OCI-LY7 (cell line): ENCODE measurements around the gene TECR. TPM values are rescaled to one million over a fixed set of nuclear protein-coding genes. Genes with fewer than 3 reads are reported as not detected.

Experiments used
- BruUV-seq: library from RNA; stranded (reverse); fragments of 400-500 nt; replicated peaks from 2 replicates; lab custom pipeline; 2021; lab: Mats Ljungman, UMichigan
- CTCF ChIA-PET: fragments of 300-600 bp; sonication (Branson Sonifier 250); formaldehyde crosslinking; loops from one replicate; lab custom pipeline; 2022; ENCODE audit warnings: antibody characterized with exemption; ENCODE audit not compliant: unreplicated experiment; lab: Charles Lee
- POLR2A ChIA-PET: fragments of 300-600 bp; sonication (Branson Sonifier 250); formaldehyde crosslinking; loops from one replicate; lab custom pipeline; 2022; ENCODE audit warnings: antibody characterized with exemption; lab: Charles Lee
- DNase-seq: peaks from one replicate; pipeline ENCODE4 v3.0.0-alpha.2; 2015; ENCODE audit warnings: low spot score
- H2AFZ ChIP-seq: fragments of 200-600 bp; sonication (generic), shearing (Covaris generic); 2 replicates; pipeline ENCODE4 v1.6.1; 2014; ENCODE audit warnings: mild to moderate bottlenecking, antibody characterized with exemption, low read length, moderate library complexity
- H3K27ac ChIP-seq: fragments of 200-600 bp; sonication (generic); 2 replicates; pipeline ENCODE4 v1.5.1; 2014; ENCODE audit warnings: mixed run types, low read depth, mild to moderate bottlenecking, moderate library complexity, low read length, inconsistent platforms; ENCODE audit not compliant: poor library complexity, severe bottlenecking
- H3K36me3 ChIP-seq: fragments of 200-600 bp; sonication (generic); 2 replicates; pipeline ENCODE4 v1.6.1; 2014; ENCODE audit warnings: mild to moderate bottlenecking, antibody characterized with exemption, low read length, moderate library complexity, mixed read lengths; ENCODE audit not compliant: insufficient read depth
- H3K4me1 ChIP-seq: fragments of 200-600 bp; sonication (generic); 2 replicates; pipeline ENCODE4 v1.5.1; 2014; ENCODE audit warnings: mild to moderate bottlenecking, low read length; ENCODE audit not compliant: insufficient read depth, poor library complexity, severe bottlenecking
- H3K4me2 ChIP-seq: fragments of 200-600 bp; sonication (generic); 2 replicates; pipeline ENCODE4 v1.6.1; 2014; ENCODE audit warnings: mild to moderate bottlenecking, low read length
- H3K4me3 ChIP-seq: fragments of 200-600 bp; sonication (generic); 2 replicates; pipeline ENCODE4 v1.5.1; 2014; ENCODE audit warnings: mild to moderate bottlenecking, low read depth, low read length; ENCODE audit not compliant: poor library complexity, severe bottlenecking
- H3K79me2 ChIP-seq: fragments of 200-600 bp; sonication (generic); 2 replicates; pipeline ENCODE4 v1.6.1; 2016; ENCODE audit warnings: low read depth, mild to moderate bottlenecking, low read length, moderate library complexity, mixed read lengths; ENCODE audit not compliant: insufficient read depth
- H3K9me2 ChIP-seq: fragments of 200-600 bp; sonication (generic); 2 replicates; pipeline ENCODE4 v1.6.1; 2016; ENCODE audit warnings: mild to moderate bottlenecking, low read length, mixed read lengths; ENCODE audit not compliant: insufficient read depth
- H3K9me3 ChIP-seq: fragments of 200-600 bp; sonication (generic); 2 replicates; pipeline ENCODE4 v1.6.1; 2014; ENCODE audit warnings: mild to moderate bottlenecking, mixed run types, low read length, mixed read lengths
- H4K20me1 ChIP-seq: fragments of 200-600 bp; sonication (generic); 2 replicates; pipeline ENCODE4 v1.6.1; 2014; ENCODE audit warnings: mild to moderate bottlenecking, antibody characterized with exemption, low read length, moderate library complexity, mixed read lengths; ENCODE audit not compliant: insufficient read depth
- CTCF ChIP-seq: fragments of 200-600 bp; sonication (generic); conservative IDR thresholded peaks from 2 replicates; pipeline ENCODE4 v1.5.1; 2014; ENCODE audit warnings: mild to moderate bottlenecking, antibody characterized with exemption, low read length, moderate library complexity, mixed read lengths
- EZH2phosphoT487 ChIP-seq: fragments of 200-600 bp; sonication (generic); IDR thresholded peaks from 2 replicates; pipeline ENCODE4 v1.6.1; 2018; ENCODE audit warnings: low read depth, borderline replicate concordance, mild to moderate bottlenecking, mixed run types, antibody characterized with exemption, low read length, moderate library complexity, mixed read lengths
- intact Hi-C: fragments of 100-400 bp; cut with micrococcal nuclease; formaldehyde crosslinking; loops from one replicate; pipeline ENCODE4 v1.10.0; 2022; ENCODE audit not compliant: unreplicated experiment
- total RNA-seq, 2 experiments: library from RNA; depleted of rRNA in 1 of 2; stranded (reverse); fragments of >200 nt in 1 of 2; shearing (Covaris generic) in 1 of 2; gene quantifications; 2 replicates each; pipeline ENCODE4 v1.2.3, GENCODE V29; 2014 to 2022

Gene TECR
- total RNA-seq, 2 experiments from 2014 or later = 81.4 to 128 TPM

DNA sequence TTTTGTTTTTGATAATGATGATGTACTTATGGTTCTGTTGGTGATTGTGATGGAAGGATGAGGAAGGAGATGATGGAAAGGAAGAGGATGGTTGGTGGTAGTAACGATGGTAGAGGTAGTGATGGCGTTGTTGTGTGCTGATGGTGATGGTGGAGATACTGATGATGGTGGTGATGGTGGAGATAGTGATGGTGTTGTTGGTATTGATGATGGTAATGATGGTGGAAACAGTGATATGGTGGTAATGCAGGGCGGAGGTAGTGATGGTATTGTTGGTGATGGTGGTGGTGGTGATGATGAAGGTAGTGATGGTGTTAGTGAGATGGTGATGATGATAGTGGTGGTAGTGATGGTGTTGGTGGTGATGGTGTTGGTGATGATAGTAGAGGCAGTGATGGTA, 66.2 kb downstream of the TECR start:
- no peak overlapping the region for H2AFZ ChIP-seq
- TF ChIP-seq CTCF = no peak
- TF ChIP-seq EZH2phosphoT487 = no peak
- no peak for DNase-seq
- H4K20me1 ChIP-seq = no peaks in the 10 kb centered on the region
- CTCF ChIA-PET = no interaction called here
- intact Hi-C loops = no loop called here
- POLR2A ChIA-PET = no interaction called here
- no peak overlapping the region for H3K27ac ChIP-seq
- peaks cover 14% of the 10 kb centered on the region; the same call in 1 of the 2 replicates for H3K79me2 ChIP-seq
- H3K9me2 ChIP-seq = no peaks in the 10 kb centered on the region
- H3K4me3 ChIP-seq = no peak overlapping the region
- no TSS peak for BruUV-seq
- H3K9me3 ChIP-seq = peaks cover 5% of the 10 kb centered on the region; the same call in 1 of the 2 replicates
- H3K4me2 ChIP-seq = no peak overlapping the region
- peaks cover 11% of the 10 kb centered on the region for H3K4me1 ChIP-seq
- H3K36me3 ChIP-seq = peaks cover 94% of the 10 kb centered on the region

GRCh38 chr19:14599548-14600147, 70.3 kb downstream of the TECR start:
- POLR2A ChIA-PET = no interaction called here
- Histone ChIP-seq H3K4me3 (no peak overlapping the region), H3K9me3 (peaks cover 25% of the 10 kb centered on the region; the same call in 1 of the 2 replicates), H3K36me3 (peaks cover 87% of the 10 kb centered on the region), H4K20me1 (no peaks in the 10 kb centered on the region), H3K9me2 (no peaks in the 10 kb centered on the region), H3K79me2 (peaks cover 11% of the 10 kb centered on the region; the same call in 1 of the 2 replicates), H3K27ac (no peak overlapping the region), H2AFZ (no peak overlapping the region), H3K4me1 (peaks cover 21% of the 10 kb centered on the region), H3K4me2 (no peak overlapping the region)
- no TSS peak for BruUV-seq
- no peak for TF ChIP-seq EZH2phosphoT487
- no peak for TF ChIP-seq CTCF
- intact Hi-C loops = no loop called here
- no peak for DNase-seq
- CTCF ChIA-PET = no interaction called here

DNA sequence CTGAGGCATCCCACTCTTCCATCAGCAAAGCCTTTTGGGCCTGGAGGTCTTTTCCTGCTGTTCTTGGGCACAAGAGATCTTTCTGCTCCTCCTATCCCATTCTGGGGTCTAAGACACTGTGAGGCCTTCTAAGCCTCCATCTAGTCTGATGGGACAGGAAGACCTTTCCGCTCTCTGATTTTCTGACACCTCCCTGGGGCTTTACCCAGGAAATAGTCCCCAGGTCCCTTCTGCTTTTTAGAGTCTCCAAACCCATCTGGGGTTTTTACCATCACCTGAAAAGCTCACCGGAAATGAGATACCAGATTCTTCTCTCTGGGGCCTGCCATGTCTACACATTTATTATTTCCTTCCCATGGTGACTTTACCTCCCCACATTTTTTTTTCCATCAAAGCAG, 74.6 kb downstream of the TECR start:
- intact Hi-C loops = loop anchor here (1.0 kb wide), 1 partner anchor 21 kb away; the partner anchor contains the start of gene CLEC17A
- Histone ChIP-seq H3K79me2 (no peaks in the 10 kb centered on the region), H3K4me3 (peak overlapping the region; percentile 46), H3K9me2 (no peaks in the 10 kb centered on the region), H2AFZ (no peak overlapping the region), H3K27ac (peak overlapping the region; percentile 96), H3K36me3 (peaks cover 67% of the 10 kb centered on the region), H3K4me2 (peak overlapping the region; percentile 75), H3K9me3 (peaks cover 20% of the 10 kb centered on the region; the same call in 1 of the 2 replicates), H3K4me1 (peaks cover 44% of the 10 kb centered on the region), H4K20me1 (no peaks in the 10 kb centered on the region)
- TF ChIP-seq EZH2phosphoT487 (no peak), CTCF (no peak)
- ChIA-PET POLR2A (interaction anchor here (0.5 to 1.4 kb wide), 3 partner anchors 30 to 1667 kb away, joined by 3 to 5 read pairs (median 5); no protein-coding TSS in a partner anchor), CTCF (interaction anchor here (1.2 kb wide), 1 partner anchor 29 kb away, joined by 4 read pairs; no protein-coding TSS in a partner anchor)
- DNase-seq = peak; percentile 94
- BruUV-seq = no TSS peak
